Astrocyte (in vitro differentiated cells and primary cell): Measurements from ENCODE around the gene MICAL2. TPM values are rescaled to one million over a fixed set of nuclear protein-coding genes. Genes with fewer than 3 reads are reported as not detected.

Experiments used
- DNase-seq: peaks from one replicate; pipeline ENCODE4 v3.0.0-alpha.2; 2010; ENCODE audit warnings: low read depth
- FAIRE-seq: peaks from 2 replicates; lab custom pipeline; 2011; peaks lifted over from hg19 to GRCh38; lab: Jason Lieb, UNC
- H2AFZ ChIP-seq: 2 replicates; pipeline ENCODE4 v1.6.0; 2012; ENCODE audit warnings: low read depth, low read length, inconsistent platforms
- H3K27ac ChIP-seq: 2 replicates; pipeline ENCODE4 v1.5.1; 2011; ENCODE audit warnings: low read depth, low read length, inconsistent platforms
- H3K27me3 ChIP-seq: 2 replicates; pipeline ENCODE4 v1.6.0; 2011; ENCODE audit warnings: low read length, inconsistent platforms; ENCODE audit not compliant: insufficient read depth
- H3K36me3 ChIP-seq: 2 replicates; pipeline ENCODE4 v1.5.1; 2011; ENCODE audit warnings: low read length, inconsistent platforms; ENCODE audit not compliant: insufficient read depth
- H3K4me1 ChIP-seq: 2 replicates; pipeline ENCODE4 v1.5.1; 2011; ENCODE audit warnings: low read length, inconsistent platforms; ENCODE audit not compliant: insufficient read depth
- H3K4me2 ChIP-seq: 2 replicates; pipeline ENCODE4 v1.6.0; 2012; ENCODE audit warnings: low read length, inconsistent platforms
- H3K4me3 ChIP-seq: 2 replicates; pipeline ENCODE4 v1.5.1; 2011; ENCODE audit warnings: low read depth, mild to moderate bottlenecking, low read length, inconsistent platforms; ENCODE audit not compliant: insufficient read depth
- H3K79me2 ChIP-seq: 2 replicates; pipeline ENCODE4 v1.6.0; 2012; ENCODE audit warnings: mild to moderate bottlenecking, low read length, inconsistent platforms; ENCODE audit not compliant: insufficient read depth
- H3K9ac ChIP-seq: 2 replicates; pipeline ENCODE4 v1.6.0; 2012; ENCODE audit warnings: mild to moderate bottlenecking, low read length, inconsistent platforms
- H3K9me3 ChIP-seq: 2 replicates; pipeline ENCODE4 v1.5.1; 2012; ENCODE audit warnings: low read depth, mild to moderate bottlenecking, low read length, inconsistent platforms; ENCODE audit not compliant: insufficient read depth
- H4K20me1 ChIP-seq: 2 replicates; pipeline ENCODE4 v1.6.0; 2012; ENCODE audit warnings: low read length, inconsistent platforms; ENCODE audit not compliant: insufficient read depth
- H3K27ac Mint-ChIP-seq: one replicate; pipeline ENCODE4 v1.8.0; 2021; ENCODE audit warnings: mild to moderate bottlenecking, mixed read lengths; ENCODE audit not compliant: unreplicated experiment
- H3K27me3 Mint-ChIP-seq: one replicate; pipeline ENCODE4 v1.8.0; 2021; ENCODE audit warnings: low read depth, mixed read lengths; ENCODE audit not compliant: unreplicated experiment
- H3K36me3 Mint-ChIP-seq: one replicate; pipeline ENCODE4 v1.8.0; 2021; ENCODE audit warnings: low read depth, mixed read lengths; ENCODE audit not compliant: unreplicated experiment
- H3K4me1 Mint-ChIP-seq: one replicate; pipeline ENCODE4 v1.8.0; 2021; ENCODE audit warnings: low read depth, mixed read lengths; ENCODE audit not compliant: unreplicated experiment
- H3K4me3 Mint-ChIP-seq: one replicate; pipeline ENCODE4 v1.8.0; 2021; ENCODE audit warnings: mild to moderate bottlenecking, moderate library complexity, mixed read lengths; ENCODE audit not compliant: unreplicated experiment
- H3K9me3 Mint-ChIP-seq: one replicate; pipeline ENCODE4 v1.8.0; 2021; ENCODE audit warnings: mild to moderate bottlenecking, mixed read lengths; ENCODE audit not compliant: unreplicated experiment
- EZH2 ChIP-seq: IDR thresholded peaks from 2 replicates; pipeline ENCODE4 v1.6.1; 2012; ENCODE audit warnings: mild to moderate bottlenecking, low read length, inconsistent platforms; ENCODE audit not compliant: insufficient read depth
- total RNA-seq: library from RNA; stranded (reverse); gene quantifications from 2 replicates; pipeline ENCODE4 v1.2.1, GENCODE V29; 2021
- TF ChIP-seq, protein P1 (sequence below): IDR thresholded peaks from 2 replicates; pipeline ENCODE4 v1.5.1; 2011; ENCODE audit warnings: low read depth, mild to moderate bottlenecking, inconsistent platforms, low read length, moderate library complexity; ENCODE audit not compliant: insufficient read depth

The MICAL2 gene
- total RNA-seq, 1 donor from 2014 or later: 357 TPM

DNA sequence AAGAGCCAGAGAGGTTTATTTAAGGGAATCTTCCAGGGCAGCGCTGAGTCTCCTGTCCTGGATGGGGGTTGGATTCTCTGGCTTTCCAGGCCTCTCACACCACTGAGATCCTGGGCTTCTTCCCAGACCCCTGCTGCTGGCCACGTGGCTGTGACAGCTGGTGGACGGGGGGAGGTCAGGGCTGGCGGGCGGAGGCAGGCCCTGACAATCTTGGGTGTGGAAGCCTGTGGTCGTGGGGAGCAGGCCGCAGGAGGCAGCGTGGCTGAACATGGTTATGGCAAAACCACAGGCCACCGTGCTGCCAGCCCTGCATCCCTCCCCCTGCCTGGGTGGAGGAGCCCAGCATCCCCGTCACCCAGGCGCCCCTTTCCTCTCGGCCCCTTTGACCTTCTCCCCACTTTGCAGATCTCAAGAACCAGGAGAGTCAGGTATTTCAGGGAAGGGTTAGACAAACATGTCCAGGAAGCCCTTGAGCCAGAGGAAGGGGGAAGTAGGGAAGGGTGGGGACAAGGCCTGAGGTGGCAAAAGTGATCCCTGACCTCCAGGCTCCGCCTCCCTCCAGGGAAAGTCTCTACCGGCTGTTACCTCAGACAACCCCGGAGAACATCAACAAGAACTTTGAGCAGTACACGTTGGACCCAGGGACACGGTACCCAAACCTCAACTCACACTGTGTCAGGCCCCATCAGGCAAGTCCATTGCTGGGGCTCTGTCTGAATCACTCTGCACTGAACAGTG, 111.8 kb downstream of the MICAL2 start:
- no peaks in the 10 kb centered on the region for H4K20me1 ChIP-seq
- no peaks in the 10 kb centered on the region for H3K9me3 ChIP-seq
- peaks cover 89% of the 10 kb centered on the region for H3K36me3 ChIP-seq
- DNase-seq (peak; percentile 67), FAIRE-seq (no peak)
- no peak for TF ChIP-seq EZH2
- TF ChIP-seq, protein P1, sequence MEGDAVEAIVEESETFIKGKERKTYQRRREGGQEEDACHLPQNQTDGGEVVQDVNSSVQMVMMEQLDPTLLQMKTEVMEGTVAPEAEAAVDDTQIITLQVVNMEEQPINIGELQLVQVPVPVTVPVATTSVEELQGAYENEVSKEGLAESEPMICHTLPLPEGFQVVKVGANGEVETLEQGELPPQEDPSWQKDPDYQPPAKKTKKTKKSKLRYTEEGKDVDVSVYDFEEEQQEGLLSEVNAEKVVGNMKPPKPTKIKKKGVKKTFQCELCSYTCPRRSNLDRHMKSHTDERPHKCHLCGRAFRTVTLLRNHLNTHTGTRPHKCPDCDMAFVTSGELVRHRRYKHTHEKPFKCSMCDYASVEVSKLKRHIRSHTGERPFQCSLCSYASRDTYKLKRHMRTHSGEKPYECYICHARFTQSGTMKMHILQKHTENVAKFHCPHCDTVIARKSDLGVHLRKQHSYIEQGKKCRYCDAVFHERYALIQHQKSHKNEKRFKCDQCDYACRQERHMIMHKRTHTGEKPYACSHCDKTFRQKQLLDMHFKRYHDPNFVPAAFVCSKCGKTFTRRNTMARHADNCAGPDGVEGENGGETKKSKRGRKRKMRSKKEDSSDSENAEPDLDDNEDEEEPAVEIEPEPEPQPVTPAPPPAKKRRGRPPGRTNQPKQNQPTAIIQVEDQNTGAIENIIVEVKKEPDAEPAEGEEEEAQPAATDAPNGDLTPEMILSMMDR: no peak
- H3K4me3 ChIP-seq: no peak overlapping the region
- H2AFZ ChIP-seq: no peak overlapping the region
- Mint-ChIP-seq H3K4me3 (no peak overlapping the region), H3K27ac (peak overlapping the region; percentile 1), H3K4me1 (peaks cover 10% of the 10 kb centered on the region), H3K36me3 (peaks cover 62% of the 10 kb centered on the region), H3K27me3 (no peaks in the 10 kb centered on the region), H3K9me3 (no peaks in the 10 kb centered on the region)
- peaks cover 42% of the 10 kb centered on the region for H3K79me2 ChIP-seq
- H3K27ac ChIP-seq: peak overlapping the region; percentile 94
- no peak overlapping the region for H3K4me2 ChIP-seq
- no peaks in the 10 kb centered on the region for H3K27me3 ChIP-seq
- peaks cover 42% of the 10 kb centered on the region for H3K4me1 ChIP-seq
- peak overlapping the region; percentile 48 for H3K9ac ChIP-seq

DNA sequence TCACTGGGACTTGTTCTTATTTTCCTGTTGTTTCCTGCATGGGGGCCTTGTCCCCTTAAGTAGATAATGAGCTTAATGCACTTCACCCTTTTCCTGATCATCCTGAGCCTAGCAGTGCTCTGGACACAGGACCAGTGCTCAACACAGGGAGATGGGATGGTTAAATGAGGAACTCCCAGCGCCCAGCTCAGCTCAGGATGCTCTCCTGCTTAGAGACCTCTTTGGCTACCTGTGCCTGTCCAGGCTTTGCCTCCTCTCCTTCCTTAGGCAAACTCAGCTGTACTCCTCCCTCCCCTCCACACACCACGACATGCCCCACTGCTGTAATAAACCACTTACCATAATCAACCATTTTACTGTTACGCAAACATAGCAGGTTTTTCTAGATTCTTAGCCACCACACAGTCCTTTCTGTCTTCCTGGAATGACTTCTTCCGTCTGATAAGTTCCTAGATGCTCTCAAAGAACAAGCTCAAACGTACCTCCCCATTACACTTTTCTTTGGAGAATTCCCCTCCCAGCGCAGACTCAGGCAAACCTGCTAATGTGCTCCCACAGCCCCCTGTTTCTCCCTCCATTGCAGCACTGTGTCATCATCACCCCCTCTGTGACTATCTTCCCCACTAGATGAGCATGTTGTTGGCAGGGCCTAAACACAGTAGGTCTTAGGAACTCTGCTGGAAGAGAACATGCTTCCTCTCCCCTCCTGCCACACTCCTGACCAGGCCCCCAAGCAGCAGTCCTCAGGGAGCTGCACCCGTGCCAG, 113.6 kb downstream of the MICAL2 start:
- Mint-ChIP-seq H3K4me1 (peaks cover 7% of the 10 kb centered on the region), H3K27ac (peak overlapping the region; percentile 76), H3K27me3 (no peaks in the 10 kb centered on the region), H3K4me3 (no peak overlapping the region), H3K9me3 (no peaks in the 10 kb centered on the region), H3K36me3 (peaks cover 52% of the 10 kb centered on the region)
- no peak overlapping the region for H2AFZ ChIP-seq
- H3K9ac ChIP-seq: peak overlapping the region; percentile 85
- H4K20me1 ChIP-seq: no peaks in the 10 kb centered on the region
- no peak for FAIRE-seq
- peak overlapping the region; percentile 15 for H3K4me3 ChIP-seq
- no peak for TF ChIP-seq EZH2
- TF ChIP-seq, protein P1: no peak
- peaks cover 31% of the 10 kb centered on the region for H3K79me2 ChIP-seq
- H3K27me3 ChIP-seq: no peaks in the 10 kb centered on the region
- H3K27ac ChIP-seq: peak overlapping the region; percentile 94
- H3K36me3 ChIP-seq: peaks cover 89% of the 10 kb centered on the region
- no peaks in the 10 kb centered on the region for H3K9me3 ChIP-seq
- peak overlapping the region; percentile 58 for H3K4me2 ChIP-seq
- DNase-seq: no peak
- H3K4me1 ChIP-seq: peaks cover 42% of the 10 kb centered on the region
